ENCODE data around the gene MAPK11.

DNA sequence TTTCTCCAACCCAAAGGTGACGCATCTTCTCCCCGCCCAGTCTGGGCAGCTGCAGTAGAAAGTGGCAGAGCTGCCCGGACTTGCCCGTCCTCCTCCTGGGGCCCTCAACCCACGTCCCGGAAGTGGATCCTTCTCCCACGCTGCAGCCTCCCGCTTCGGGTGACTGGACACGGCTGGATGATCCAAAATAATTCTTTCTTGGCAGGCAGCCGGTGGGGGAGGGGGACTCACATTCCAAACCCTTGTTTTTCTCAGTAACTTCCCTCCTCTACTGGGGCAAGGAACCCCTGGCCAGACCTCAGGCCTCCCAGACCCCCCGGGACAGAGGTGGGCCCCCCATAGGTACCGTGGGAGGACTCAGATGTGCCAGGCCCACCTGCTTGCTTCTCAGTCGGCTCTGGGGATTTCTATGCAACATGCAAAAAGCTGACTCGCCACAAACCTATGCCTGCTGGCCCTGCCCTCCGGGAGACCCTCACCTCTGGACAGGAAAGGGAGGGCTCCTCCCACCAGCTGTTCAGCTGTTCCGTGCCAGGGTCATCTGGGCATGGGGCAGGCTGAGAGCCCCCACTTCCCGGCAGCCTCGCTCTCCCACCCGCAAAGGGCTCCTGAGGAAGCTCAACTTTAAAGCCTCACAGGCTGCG is 35.9 kb upstream of the MAPK11 start:
- TF ChIP-seq, protein P1, sequence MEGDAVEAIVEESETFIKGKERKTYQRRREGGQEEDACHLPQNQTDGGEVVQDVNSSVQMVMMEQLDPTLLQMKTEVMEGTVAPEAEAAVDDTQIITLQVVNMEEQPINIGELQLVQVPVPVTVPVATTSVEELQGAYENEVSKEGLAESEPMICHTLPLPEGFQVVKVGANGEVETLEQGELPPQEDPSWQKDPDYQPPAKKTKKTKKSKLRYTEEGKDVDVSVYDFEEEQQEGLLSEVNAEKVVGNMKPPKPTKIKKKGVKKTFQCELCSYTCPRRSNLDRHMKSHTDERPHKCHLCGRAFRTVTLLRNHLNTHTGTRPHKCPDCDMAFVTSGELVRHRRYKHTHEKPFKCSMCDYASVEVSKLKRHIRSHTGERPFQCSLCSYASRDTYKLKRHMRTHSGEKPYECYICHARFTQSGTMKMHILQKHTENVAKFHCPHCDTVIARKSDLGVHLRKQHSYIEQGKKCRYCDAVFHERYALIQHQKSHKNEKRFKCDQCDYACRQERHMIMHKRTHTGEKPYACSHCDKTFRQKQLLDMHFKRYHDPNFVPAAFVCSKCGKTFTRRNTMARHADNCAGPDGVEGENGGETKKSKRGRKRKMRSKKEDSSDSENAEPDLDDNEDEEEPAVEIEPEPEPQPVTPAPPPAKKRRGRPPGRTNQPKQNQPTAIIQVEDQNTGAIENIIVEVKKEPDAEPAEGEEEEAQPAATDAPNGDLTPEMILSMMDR (IDR thresholded peaks at IDR 0.05), result no peak
- TF ChIP-seq EZH2 (IDR thresholded peaks at IDR 0.05; ENCODE audit: borderline replicate concordance, insufficient read depth, low read depth, low read length, poor library complexity, severe bottlenecking), result no peak

Measured in B cell (primary cell).